SJCRH30 (cell line): ENCODE results near the gene NKX2-1. TPM values are rescaled to one million over a fixed set of nuclear protein-coding genes. Genes with fewer than 3 reads are reported as not detected.

ENCODE experiments used
- DNase-seq, 2 experiments: peaks; one replicate each; pipeline ENCODE4 v3.0.0-alpha.2; 2015 to 2020
- H3K27ac ChIP-seq: fragments of 250-450 bp; sonication (Bioruptor Pico); 2 replicates; pipeline ENCODE4 v1.5.1; 2020; ENCODE audit warnings: mild to moderate bottlenecking, moderate library complexity
- H3K27me3 ChIP-seq: fragments of 250-450 bp; sonication (Bioruptor Pico); 2 replicates; pipeline ENCODE4 v1.5.1; 2020; ENCODE audit warnings: mild to moderate bottlenecking, moderate library complexity
- H3K36me3 ChIP-seq: fragments of 250-450 bp; sonication (Bioruptor Pico); 2 replicates; pipeline ENCODE4 v1.5.1; 2020; ENCODE audit warnings: mild to moderate bottlenecking, moderate library complexity
- H3K4me1 ChIP-seq: fragments of 250-450 bp; sonication (Bioruptor Pico); 2 replicates; pipeline ENCODE4 v1.5.1; 2020; ENCODE audit warnings: mild to moderate bottlenecking, moderate library complexity
- H3K4me3 ChIP-seq: fragments of 250-450 bp; sonication (Bioruptor Pico); 2 replicates; pipeline ENCODE4 v1.5.1; 2020; ENCODE audit warnings: mild to moderate bottlenecking, moderate library complexity
- H3K9me3 ChIP-seq: fragments of 250-450 bp; sonication (Bioruptor Pico); replicated peaks from 2 replicates; pipeline ENCODE4 v1.5.1; 2020; ENCODE audit warnings: mild to moderate bottlenecking, moderate library complexity
- total RNA-seq: library from RNA; depleted of rRNA; stranded (reverse); fragments of >200 nt; shearing (Covaris generic); gene quantifications from 2 replicates; pipeline ENCODE4 v1.2.3, GENCODE V29; 2014

NKX2-1 gene
- total RNA-seq, 1 experiment from 2014 or later: not detected

DNA sequence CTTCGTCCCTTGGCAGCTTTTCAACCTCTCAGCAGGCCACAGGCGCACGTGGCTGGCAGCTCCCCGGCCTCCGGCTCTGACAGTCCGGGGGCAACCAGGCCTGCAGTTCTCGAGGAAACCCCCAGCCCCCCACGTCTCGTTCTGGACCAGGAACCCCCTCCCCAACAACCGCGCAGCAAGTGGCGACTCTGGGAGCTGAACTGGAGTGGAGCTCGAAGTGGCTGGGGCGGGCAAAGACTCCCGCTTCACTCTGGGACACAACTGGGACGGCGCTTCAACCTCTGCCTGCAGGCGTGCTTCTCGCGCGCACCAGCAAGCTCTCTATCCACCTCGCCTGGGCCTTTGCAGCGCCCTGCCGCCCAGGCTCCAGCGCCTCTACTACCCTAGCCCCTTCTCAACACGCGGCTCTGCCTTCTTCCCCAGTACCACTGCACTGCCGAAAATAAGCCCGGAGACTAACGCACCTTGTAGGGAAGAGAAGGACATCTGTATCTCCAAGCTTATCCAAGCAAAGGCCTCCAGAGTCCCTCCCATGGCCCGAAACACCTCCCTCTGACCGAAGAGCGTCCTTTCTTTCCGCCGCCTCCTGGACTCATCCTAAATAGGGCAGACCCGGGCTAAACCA lies 2.4 kb upstream of the NKX2-1 start:
- no peaks in the 10 kb centered on the region for H3K36me3 ChIP-seq
- H3K9me3 ChIP-seq: no peaks in the 10 kb centered on the region
- no peak for DNase-seq
- no peak overlapping the region for H3K27ac ChIP-seq
- H3K27me3 ChIP-seq: no peaks in the 10 kb centered on the region
- no peak overlapping the region for H3K4me3 ChIP-seq
- H3K4me1 ChIP-seq: no peaks in the 10 kb centered on the region

DNA sequence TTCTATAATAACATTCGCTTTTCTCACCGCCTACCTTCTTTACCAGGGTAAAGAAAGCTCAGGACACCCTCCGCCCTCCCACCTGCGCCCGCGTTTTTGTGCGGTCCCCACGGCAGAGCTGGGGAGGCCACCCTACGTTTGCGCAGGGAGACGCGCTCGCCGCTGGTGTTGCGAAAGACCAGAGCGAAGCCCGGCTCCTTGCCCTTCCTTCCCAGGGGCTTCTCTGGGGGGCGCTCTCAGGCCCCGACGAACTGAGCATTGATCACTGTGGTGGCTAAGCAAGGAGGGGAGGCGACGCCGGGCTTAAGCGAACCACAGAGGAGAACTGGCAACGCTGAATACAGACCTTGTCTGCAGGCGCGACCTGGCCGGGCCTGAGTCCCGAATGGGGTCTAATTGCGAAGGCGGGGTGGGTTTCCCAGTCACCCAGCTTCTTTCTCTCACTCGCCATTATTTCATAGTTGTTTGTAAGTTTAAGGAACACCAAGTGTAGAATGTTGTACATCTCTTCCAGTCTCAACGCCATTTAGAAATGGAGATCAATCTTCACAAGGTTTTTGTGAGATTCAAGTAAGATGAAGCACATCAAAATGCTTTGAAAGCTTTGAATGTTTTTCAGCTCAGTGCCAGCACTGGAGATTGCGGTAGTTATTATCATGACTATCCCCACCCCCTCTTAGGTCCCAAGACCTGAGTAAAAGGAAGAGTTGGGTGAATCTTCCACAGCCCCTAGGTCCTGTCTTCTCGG lies 1.7 kb upstream of the NKX2-1 start:
- no peak for DNase-seq
- Histone ChIP-seq H3K4me3 (no peak overlapping the region), H3K36me3 (no peaks in the 10 kb centered on the region), H3K27me3 (no peaks in the 10 kb centered on the region), H3K27ac (no peak overlapping the region), H3K4me1 (no peaks in the 10 kb centered on the region), H3K9me3 (no peaks in the 10 kb centered on the region)

DNA sequence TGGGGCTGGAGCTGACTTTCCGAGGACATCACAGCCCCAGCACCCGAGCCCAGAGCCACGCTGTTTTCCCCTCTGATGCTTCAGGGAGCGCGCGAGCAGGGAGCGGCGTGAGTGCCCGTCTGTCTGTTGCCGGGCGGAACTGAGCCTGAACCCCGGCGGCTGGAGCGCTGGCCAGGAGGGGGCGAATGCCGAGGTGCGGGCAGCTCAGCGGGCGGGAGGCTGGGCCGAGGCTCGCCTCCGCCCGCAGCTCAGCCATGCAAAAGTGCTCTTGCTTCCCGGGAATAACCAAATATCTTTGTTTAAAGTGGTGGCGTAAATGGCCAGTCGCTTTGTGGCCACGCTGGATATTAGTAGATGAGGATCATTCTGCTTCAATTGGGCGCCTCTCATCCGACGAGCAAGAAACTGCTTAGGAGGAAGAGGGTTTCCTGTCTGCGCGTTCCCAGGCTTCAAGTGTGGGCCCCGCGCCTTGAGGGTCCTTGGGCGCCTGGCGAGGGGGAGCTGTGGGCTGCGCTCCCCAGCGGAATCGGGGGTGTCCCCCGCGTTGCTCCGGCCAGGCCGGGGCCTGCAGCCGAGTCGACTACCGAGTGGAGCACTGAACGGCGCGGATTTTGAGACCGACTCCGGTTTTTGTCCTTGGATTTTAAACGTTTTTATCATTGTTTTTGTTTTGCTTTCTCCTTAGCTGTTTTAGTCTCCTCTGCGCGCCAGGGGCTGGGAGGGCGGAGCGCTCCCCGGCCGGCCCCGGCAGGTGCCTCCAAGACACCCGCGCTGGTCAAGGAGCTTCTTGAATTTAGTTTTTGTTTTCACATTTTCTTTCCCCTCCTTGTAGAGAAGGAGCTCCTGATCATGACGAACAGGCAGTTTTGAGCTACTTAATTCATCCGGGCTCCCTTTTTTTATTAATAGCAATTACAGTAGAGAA lies 831 bp upstream of the NKX2-1 start:
- Histone ChIP-seq H3K9me3 (no peaks in the 10 kb centered on the region), H3K4me1 (no peaks in the 10 kb centered on the region), H3K4me3 (no peak overlapping the region), H3K36me3 (no peaks in the 10 kb centered on the region), H3K27me3 (no peaks in the 10 kb centered on the region), H3K27ac (no peak overlapping the region)
- DNase-seq: no peak

- no peak for DNase-seq
- no peak overlapping the region for H3K27ac ChIP-seq
Observed at GRCh38 chr14:36518586-36519430, 1.2 kb downstream of the NKX2-1 start.

DNA sequence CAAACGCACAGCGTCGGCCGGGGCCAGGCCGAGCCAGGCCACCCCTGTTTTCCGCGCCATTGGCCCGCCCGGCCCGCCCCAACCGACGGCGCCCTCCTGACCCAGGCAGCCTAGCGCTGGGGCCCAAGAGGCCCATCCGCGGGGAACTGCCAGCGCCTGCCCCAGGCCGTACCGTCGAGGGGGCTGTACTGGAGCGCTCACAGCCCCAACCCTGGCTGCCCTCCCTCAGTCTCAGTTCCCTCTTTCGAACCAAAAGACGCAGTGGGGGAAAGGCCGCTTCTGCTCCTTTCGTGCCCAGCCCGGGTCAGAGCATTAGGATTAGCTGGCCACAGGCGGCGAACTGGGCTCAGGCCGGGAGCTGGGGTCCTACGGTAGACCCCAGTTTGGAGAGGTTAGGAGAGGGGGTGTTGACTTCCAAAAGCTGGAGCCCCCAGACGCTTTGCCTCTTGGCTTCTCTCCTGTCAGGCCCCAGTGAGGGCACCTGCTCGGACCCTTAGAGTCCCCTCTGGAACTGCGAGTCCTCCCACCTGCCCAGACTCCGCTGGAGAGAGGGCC lies 1.9 kb downstream of the NKX2-1 start:
- no peaks in the 10 kb centered on the region for H3K36me3 ChIP-seq
- H3K27ac ChIP-seq: no peak overlapping the region
- H3K27me3 ChIP-seq: no peaks in the 10 kb centered on the region
- H3K4me3 ChIP-seq: no peak overlapping the region
- H3K9me3 ChIP-seq: no peaks in the 10 kb centered on the region
- no peak for DNase-seq
- no peaks in the 10 kb centered on the region for H3K4me1 ChIP-seq

More at GRCh38 chr14:36518586-36519430, 1.2 kb downstream of the NKX2-1 start:
- Histone ChIP-seq H3K4me3 (no peak overlapping the region), H3K36me3 (no peaks in the 10 kb centered on the region), H3K9me3 (no peaks in the 10 kb centered on the region), H3K27me3 (no peaks in the 10 kb centered on the region), H3K4me1 (no peaks in the 10 kb centered on the region)

DNA sequence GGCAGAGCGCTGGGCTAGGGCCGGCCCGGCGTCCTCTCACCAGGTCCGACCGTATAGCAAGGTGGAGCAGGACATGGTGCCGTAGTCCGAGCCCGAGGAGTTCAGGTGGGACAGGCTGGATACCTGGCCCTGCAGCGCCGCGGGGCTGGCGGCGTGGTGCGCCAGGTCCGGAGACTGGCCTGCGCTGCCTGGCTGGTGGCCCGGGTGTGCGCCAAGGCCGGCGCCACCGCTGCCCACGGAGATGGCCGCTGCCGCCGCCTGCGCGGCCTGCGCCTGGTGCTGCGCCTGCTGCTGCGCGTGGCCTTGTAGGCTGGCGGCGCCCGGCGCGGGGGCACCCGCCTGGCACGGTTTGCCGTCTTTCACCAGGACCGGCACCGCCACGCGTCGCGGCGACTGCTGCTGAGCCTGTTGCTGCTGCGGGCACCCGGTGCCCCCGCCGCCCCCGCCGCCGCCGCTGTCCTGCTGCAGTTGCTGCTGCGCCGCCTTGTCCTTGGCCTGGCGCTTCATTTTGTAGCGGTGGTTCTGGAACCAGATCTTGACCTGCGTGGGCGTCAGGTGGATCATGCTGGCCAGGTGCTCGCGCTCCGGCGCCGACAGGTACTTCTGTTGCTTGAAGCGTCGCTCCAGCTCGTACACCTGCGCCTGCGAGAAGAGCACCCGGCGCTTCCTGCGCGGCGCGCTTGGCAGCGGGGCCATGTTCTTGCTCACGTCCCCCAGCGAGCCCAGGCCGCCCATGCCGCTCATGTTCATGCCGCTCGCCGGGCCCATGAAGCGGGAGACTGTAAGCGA lies 2.6 kb downstream of the NKX2-1 start:
- DNase-seq: no peak
- Histone ChIP-seq H3K4me1 (no peaks in the 10 kb centered on the region), H3K36me3 (no peaks in the 10 kb centered on the region), H3K27ac (no peak overlapping the region), H3K4me3 (no peak overlapping the region), H3K27me3 (no peaks in the 10 kb centered on the region), H3K9me3 (no peaks in the 10 kb centered on the region)

- Histone ChIP-seq H3K27ac (no peak overlapping the region), H3K4me3 (no peak overlapping the region), H3K4me1 (no peaks in the 10 kb centered on the region), H3K27me3 (no peaks in the 10 kb centered on the region), H3K36me3 (no peaks in the 10 kb centered on the region), H3K9me3 (no peaks in the 10 kb centered on the region)
- DNase-seq: no peak
Observed at GRCh38 chr14:36516719-36517241, 3.3 kb downstream of the NKX2-1 start.

- no peaks in the 10 kb centered on the region for H3K36me3 ChIP-seq
- no peak for DNase-seq
- H3K27ac ChIP-seq: no peak overlapping the region
- H3K27me3 ChIP-seq: no peaks in the 10 kb centered on the region
- H3K4me1 ChIP-seq: no peaks in the 10 kb centered on the region
- H3K9me3 ChIP-seq: no peaks in the 10 kb centered on the region
- H3K4me3 ChIP-seq: no peak overlapping the region
Observed at GRCh38 chr14:36515896-36516718, 3.9 kb downstream of the NKX2-1 start.

DNA sequence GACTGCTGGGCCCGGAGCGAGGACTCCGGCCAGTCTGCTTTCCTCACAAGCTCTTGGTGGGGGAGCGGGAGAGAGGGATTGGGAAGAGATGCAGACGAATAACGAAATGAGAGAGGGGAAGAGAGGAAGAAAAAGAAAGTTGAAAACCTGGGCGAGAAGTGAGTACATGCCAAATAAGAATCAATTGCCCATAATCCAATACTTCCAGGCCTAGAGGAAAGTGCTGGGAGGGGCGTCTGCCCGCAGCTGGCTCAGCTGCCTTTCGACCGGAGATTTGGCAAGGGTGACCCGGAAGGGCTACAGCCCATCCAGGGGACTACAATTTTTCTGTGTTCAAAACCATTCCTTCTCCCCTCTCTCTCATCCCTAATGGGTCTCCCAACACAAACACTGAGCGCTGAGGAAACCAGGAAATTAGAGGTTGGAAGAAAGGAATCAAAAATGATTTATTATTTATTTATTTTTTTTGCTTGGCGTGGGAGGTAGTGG lies 4.9 kb downstream of the NKX2-1 start:
- no peaks in the 10 kb centered on the region for H3K27me3 ChIP-seq

DNA sequence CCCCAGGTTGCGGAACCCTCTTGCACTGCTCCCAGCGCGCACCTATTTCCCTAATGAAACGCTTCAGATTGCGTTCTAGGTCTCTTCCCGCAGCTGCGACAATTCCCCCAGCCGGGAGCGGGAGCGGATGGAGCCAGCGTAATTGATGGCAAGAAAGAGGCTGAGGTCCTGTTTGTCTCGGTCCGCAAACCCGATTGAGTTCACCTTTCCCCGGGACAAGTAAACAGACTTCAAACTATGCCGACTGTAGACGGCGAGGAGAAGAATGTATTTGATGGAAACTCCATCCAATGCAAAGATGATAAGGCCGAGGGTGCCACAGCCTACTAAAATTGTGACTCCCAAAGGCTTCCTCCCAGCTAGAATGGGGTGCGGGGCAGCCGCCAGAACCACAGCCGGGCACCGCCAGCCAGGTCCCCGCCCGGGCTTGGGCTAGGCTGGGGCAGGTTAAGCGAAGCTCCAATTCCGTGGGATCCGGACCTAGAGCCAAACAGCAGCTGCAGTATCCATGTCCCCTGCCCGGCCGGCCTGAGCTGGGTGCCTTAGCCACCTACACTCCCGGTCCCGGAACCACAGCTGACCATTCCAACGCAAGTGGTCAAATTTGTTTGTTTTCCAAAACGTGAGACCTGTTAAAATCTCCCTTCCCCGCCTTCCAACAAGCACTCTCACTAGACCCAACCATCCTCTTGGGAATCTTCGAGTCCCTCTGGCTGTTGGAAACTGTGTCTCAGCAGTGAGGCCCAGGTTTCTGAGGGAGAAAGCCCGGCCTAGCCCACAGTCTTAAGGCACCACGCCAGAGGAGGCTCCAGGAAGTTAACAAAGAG lies 5.5 kb downstream of the NKX2-1 start:
- Histone ChIP-seq H3K4me3 (no peak overlapping the region), H3K4me1 (no peaks in the 10 kb centered on the region), H3K36me3 (no peaks in the 10 kb centered on the region), H3K9me3 (no peaks in the 10 kb centered on the region), H3K27me3 (no peaks in the 10 kb centered on the region), H3K27ac (no peak overlapping the region)
- no peak for DNase-seq

More for the DNA sequence above, 4.9 kb downstream of the NKX2-1 start:
- Histone ChIP-seq H3K4me1 (no peaks in the 10 kb centered on the region), H3K27ac (no peak overlapping the region), H3K4me3 (no peak overlapping the region), H3K9me3 (no peaks in the 10 kb centered on the region), H3K36me3 (no peaks in the 10 kb centered on the region)
- DNase-seq: no peak

DNA sequence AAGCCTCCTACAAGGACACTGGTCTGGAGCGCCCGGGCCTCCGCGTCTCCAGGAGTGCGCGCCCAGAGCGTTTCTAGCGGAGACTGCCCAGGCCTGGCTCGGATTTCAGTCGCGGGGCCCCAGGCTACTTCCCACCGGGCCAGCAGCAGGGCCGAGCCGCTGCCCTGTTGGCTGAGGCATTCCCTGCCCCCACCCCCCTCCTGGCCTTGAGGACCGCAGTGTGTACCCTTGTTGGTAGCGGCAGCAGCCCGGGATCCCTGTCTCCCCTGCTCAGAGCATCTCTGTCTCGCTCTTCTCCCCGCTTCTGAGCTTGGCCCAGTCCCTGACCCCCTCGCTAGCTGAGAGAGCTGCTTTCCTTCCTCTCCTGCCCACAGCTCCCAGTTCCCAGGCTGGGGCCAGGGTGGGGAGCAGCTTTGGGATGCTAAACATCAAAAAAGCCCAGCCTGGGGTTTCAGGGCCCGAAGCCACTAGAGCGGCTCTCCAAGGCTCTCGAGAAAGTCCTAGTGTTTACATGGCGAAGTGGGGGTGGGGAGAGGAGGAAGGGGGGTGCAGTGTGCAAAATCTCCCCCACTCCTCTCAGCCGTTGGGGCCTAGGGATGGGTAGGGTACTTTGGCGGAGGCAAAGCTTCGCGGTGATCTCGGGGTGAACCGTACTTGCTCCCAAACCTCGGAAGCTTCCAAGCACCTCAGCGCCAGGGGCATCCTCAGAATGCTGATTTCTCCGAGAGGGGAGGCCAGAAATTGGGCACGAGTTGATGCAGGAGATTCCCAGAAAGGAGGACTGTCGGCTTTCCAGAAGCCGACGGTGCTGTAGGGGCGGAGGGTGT lies 6.4 kb downstream of the NKX2-1 start:
- H3K9me3 ChIP-seq: no peaks in the 10 kb centered on the region
- no peak overlapping the region for H3K4me3 ChIP-seq
- H3K4me1 ChIP-seq: no peaks in the 10 kb centered on the region
- DNase-seq: no peak
- no peaks in the 10 kb centered on the region for H3K27me3 ChIP-seq
- H3K27ac ChIP-seq: no peak overlapping the region
- H3K36me3 ChIP-seq: no peaks in the 10 kb centered on the region
